SK-N-SH (cell line): ENCODE results near the gene TP73.

Source experiments
- ELF1 ChIP-seq: IDR thresholded peaks from 2 replicates; pipeline ENCODE4 v1.4.0; 2012
- EP300 ChIP-seq, 2 experiments: IDR thresholded peaks; 2 replicates each; pipeline versions ENCODE4 v1.4.0 to v1.6.1; 2012; ENCODE audit warnings: borderline replicate concordance in 1 of 2, low read depth in 1 of 2, low read length in 1 of 2
- TAF1 ChIP-seq: IDR thresholded peaks from 2 replicates; pipeline ENCODE4 v1.6.1; 2012; ENCODE audit warnings: low read depth, mild to moderate bottlenecking, low read length, moderate library complexity, borderline replicate concordance
- TF ChIP-seq, protein P1 (sequence below): fragments of 200-600 bp; sonication (generic); IDR thresholded peaks from 2 replicates; pipeline ENCODE4 v1.6.1; 2017; ENCODE audit warnings: antibody characterized with exemption, mild to moderate bottlenecking, moderate library complexity
- TF ChIP-seq, protein P2 (sequence below): fragments of 150-350 bp; IDR thresholded peaks from 2 replicates; pipeline ENCODE4 v1.6.1; 2017; ENCODE audit warnings: antibody characterized with exemption, low read length, low read depth, borderline replicate concordance
- TF ChIP-seq, protein P3 (sequence below): IDR thresholded peaks from 2 replicates; pipeline ENCODE4 v1.4.0; 2012; ENCODE audit warnings: low read depth
- TF ChIP-seq, protein P4 (sequence below): IDR thresholded peaks from 2 replicates; pipeline ENCODE4; 2012

DNA sequence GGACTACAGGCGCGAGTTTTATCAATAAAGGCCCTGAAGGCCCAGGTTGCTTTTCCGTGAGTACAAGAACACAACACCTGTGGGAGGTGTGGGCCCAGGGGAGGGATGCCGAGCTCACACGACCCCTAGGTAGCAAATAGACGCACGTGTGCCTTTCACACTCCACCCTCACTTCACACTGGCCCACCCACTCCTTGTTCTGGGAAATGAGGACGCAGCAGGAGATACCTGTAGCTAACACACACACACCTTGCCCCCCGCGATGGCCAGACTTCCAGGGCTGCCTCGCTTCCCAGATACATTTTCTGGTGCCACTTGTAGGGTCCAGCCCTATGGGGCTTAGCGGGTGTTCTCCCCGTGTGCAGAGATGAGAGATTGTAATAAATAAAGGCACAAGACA lies 95.6 kb downstream of the TP73 start:
- TF ChIP-seq TAF1 (no peak), ELF1 (no peak), EP300 (IDR thresholded peaks at IDR 0.05; ENCODE audit: borderline replicate concordance in 1 of 2, low read depth in 1 of 2, low read length in 1 of 2) (no peak)
- TF ChIP-seq, protein P1, sequence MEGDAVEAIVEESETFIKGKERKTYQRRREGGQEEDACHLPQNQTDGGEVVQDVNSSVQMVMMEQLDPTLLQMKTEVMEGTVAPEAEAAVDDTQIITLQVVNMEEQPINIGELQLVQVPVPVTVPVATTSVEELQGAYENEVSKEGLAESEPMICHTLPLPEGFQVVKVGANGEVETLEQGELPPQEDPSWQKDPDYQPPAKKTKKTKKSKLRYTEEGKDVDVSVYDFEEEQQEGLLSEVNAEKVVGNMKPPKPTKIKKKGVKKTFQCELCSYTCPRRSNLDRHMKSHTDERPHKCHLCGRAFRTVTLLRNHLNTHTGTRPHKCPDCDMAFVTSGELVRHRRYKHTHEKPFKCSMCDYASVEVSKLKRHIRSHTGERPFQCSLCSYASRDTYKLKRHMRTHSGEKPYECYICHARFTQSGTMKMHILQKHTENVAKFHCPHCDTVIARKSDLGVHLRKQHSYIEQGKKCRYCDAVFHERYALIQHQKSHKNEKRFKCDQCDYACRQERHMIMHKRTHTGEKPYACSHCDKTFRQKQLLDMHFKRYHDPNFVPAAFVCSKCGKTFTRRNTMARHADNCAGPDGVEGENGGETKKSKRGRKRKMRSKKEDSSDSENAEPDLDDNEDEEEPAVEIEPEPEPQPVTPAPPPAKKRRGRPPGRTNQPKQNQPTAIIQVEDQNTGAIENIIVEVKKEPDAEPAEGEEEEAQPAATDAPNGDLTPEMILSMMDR, result no peak
- TF ChIP-seq, protein P2, sequence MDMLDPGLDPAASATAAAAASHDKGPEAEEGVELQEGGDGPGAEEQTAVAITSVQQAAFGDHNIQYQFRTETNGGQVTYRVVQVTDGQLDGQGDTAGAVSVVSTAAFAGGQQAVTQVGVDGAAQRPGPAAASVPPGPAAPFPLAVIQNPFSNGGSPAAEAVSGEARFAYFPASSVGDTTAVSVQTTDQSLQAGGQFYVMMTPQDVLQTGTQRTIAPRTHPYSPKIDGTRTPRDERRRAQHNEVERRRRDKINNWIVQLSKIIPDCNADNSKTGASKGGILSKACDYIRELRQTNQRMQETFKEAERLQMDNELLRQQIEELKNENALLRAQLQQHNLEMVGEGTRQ, result no peak
- TF ChIP-seq, protein P3, sequence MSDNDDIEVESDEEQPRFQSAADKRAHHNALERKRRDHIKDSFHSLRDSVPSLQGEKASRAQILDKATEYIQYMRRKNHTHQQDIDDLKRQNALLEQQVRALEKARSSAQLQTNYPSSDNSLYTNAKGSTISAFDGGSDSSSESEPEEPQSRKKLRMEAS, result no peak
- TF ChIP-seq, protein P4, sequence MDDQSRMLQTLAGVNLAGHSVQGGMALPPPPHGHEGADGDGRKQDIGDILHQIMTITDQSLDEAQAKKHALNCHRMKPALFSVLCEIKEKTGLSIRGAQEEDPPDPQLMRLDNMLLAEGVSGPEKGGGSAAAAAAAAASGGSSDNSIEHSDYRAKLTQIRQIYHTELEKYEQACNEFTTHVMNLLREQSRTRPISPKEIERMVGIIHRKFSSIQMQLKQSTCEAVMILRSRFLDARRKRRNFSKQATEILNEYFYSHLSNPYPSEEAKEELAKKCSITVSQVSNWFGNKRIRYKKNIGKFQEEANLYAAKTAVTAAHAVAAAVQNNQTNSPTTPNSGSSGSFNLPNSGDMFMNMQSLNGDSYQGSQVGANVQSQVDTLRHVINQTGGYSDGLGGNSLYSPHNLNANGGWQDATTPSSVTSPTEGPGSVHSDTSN, result no peak
